ENCODE results near the gene KIF25.
"Not testable (repeated sequence)": the region's sequence is repeated elsewhere in the genome, so short reads cannot be mapped to it uniquely, and the experiment has no call there.

The KIF25 gene

DNA sequence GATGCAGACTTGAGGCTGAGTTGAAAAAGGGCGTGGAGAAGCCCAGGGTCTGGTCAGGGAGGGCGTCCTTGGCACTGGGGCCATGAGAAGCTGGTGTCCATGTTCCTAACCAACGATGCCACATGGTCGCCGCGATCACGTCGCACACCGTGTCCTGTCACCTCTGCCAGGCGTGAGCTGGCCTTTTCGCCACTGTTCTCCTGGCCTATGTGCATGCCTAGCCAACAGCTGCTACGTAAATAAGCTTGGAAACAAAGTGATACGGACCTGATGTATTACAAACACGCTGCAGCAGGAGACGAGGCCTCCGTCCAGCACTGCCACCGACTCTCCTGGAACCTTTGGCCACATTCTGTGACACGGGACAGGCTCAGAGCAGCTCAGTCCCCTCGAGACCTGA lies 22.0 kb upstream of the KIF25 start:
- DNase-seq (ENCODE audit: low read depth) = no peak

DNA sequence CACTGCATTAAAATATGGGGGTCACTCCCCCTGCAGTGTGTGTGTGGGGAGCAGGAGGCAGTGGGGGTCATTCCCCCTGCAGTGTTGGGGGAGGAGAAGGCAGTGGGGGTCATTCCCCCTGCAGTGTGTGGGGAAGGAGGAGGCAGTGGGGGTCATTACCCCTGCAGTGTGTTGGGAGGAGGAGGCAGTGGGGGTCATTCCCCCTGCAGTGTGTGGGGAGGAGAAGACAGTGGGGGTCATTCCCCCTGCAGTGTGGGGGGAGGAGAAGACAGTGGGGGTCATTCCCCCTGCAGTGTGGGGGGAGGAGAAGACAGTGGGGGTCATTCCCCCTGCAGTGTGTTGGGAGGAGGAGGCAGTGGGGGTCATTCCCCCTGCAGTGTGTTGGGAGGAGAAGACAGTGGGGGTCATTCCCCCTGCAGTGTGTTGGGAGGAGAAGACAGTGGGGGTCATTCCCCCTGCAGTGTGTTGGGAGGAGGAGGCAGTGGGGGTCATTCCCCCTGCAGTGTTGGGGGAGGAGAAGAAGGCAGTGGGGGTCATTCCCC lies 21.3 kb upstream of the KIF25 start:
- DNase-seq (ENCODE audit: low read depth) = not testable (repeated sequence)

DNA sequence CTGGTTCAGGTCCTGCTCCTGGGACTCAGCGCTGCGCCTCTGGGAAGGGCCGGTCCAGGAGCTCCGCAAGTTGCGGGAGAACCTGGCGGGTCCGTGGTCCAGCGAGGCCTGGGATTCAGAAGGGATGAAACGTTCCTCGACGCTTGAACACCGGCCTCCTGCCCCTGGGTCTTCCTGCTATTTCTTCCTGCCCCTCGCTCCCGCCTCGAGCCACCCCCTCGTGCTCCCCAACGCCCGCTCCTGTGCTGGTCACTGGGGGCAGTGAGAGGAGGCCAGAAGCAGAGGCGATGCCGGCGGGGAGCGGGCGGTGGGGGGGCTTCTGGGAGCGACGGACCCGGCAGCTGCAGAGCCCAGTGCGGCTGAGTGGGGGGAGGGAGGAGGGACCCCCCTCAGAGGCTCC lies 20.8 kb upstream of the KIF25 start:
- no peak for DNase-seq (ENCODE audit: low read depth)

DNA sequence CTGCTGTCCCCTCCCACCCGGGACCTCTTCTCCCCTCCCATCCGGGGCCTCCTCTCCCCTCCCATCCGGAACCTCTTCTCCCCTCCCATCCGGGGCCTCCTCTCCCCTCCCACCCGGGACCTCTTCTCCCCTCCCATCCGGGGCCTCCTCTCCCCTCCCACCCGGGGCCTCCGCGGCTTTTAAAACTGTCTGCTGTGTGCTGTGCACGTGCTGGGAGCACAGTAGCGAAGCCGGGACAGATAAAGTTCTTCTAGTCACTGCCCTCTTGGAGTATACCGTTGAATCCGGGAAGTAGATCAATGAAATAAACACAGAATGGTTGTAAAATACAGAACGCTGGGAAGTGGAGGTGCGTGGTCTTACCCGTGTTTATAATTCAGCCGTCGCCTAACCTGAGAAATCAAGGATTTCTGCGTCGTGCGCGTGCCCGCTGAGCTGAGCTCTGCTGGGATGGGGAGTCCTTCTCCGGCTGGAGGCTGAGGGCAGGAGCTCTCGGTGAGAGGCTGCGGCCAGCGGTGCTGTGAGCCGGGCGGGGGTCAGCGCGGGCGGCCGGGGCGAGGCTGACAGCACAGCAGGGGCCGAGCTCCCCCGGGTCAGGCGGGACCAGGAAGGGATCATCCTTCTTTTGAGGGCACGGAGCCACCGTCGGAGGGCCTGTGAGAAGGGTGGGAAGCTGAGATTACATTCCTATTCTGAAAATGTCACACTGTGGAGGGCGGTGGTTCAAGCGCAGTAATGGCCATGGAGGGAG lies 19.6 kb upstream of the KIF25 start:
- no peak for DNase-seq (ENCODE audit: low read depth)

DNA sequence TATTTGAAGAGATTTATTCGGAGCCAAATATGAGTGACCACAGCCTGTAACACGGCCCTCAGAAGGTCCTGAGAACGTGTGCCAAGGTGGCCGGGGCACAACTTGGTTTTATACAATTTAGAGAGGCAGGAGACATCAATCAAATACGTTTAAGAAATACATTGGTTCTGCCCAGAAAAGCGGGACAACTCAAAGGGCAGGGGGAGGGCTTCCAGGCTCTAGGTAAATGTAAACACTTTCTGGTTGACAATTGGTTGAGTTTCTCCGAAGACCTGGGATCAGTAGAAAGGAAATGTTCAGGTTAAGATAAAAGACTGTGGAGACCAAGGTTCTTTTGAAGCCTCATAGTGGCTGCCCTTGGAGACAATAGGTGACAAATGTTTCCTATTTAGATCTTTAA lies 18.9 kb upstream of the KIF25 start:
- DNase-seq (ENCODE audit: low read depth) = no peak

DNA sequence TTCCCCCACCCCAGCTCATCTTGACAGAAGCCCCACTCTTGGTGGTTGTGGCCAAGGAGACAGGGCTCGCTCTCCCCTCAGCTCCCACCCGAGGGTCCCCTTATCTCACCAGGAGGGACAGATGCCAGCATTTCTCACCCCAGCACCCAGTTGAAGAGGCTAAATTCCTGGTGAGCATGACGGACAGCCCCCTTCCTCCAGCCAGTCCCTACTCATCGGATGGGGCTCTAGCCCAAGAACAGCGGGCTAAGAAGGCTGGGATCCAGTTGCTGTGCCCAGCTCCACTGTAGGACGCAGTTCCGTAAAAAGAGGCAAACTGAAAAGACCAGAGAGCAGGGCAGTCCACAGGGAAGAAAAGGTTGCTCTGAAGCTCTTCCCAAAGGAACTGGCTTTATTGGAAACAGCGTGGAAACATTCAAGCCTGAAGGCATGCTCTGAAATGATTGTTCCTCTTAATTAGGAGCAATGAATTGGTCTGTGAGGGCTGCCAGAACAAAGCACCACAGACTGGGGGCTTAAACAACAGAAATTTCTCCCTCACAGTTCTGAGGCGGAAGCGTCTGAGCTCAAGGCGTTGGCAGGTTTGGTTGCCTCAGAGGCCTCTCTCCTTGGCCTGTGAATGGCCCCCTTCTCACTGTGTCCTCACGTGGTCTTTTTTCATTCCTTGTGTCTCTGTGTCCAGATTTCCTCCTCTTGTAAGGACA lies 17.9 kb upstream of the KIF25 start:
- DNase-seq (ENCODE audit: low read depth) = no peak

DNA sequence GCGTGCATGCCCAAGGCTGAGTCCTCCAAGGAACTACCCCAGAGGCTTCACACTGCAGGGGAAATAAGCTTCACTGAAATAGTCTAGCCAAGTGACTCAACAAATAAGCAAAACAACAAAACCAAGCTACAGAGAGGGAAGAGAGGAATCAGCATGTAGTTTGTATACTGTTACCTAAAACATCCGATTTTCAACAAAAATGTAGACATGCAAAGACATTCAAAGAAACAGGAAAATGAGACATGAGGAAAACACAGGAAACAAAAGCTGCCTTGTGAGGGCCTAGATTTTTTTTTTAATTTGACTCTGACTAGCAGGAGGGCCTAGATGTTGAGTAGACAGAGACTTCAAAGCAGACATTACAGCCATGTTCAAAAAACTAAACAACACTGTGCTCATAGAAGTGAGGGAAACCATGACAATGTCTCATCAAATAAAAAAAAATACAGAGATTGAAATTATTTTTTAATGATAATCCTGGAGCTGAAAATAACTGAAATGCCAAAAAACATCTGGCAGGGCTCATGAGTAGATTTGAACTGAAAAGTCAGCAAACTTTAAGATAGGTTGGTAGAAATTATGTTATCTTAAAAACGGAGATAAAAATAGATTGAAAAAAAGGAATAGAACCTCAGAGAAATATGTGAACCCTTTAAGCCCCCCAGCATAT lies 16.4 kb upstream of the KIF25 start:
- no peak for DNase-seq (ENCODE audit: low read depth)

DNA sequence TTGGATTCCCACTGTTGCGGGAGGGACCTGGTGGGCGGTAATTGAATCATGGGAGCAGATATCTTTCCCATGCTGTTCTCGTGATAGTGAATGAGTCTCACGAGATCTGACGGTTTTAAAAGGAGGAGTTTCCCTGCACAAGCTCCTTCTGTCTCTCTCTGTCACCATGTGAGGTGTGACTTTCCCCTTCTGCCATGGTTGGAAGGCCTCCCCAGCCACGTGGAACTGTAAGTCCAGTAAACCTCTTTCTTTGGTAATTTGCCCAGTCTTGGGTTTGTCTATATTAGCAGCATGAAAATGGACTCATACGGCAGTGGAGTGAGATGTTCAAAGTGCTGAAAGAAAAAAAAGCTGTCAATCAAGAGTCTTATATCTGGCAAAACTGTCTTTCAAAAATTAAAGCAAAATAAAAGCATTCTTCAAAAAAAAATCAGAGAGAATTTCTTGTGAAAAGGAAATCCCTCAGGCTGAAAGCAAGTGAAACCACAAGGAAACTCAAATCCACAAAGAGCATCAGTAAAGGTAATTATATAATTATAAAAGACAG lies 15.5 kb upstream of the KIF25 start:
- no peak for DNase-seq (ENCODE audit: low read depth)

DNA sequence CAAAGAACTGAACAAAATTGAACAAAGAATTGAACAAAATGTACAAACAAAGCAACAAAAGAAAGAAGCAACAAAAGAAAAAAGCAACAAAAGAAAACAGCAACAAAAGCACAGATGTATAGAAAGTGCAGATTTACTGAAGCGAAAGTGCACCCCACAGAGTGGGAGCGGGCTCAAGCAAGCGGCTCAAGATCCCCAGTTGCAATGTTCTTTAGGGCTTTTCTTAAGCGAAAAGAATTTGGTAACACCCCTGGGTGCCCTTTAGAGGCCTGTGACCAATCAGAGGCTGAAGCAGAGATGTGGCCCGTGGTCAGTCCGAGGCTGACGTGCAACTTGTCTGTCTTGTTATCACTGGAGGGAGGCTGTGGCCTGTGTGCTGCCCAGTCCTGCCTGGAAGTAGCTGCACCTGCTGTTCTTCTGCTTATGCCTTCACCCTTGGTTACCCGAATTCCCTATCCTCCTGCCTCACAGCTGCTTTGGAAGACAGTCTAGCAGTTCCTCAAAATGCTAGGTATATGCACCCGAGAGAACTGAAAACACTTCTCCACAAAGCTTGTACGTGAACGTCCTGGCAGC lies 13.2 kb upstream of the KIF25 start:
- DNase-seq (ENCODE audit: low read depth) = no peak

DNA sequence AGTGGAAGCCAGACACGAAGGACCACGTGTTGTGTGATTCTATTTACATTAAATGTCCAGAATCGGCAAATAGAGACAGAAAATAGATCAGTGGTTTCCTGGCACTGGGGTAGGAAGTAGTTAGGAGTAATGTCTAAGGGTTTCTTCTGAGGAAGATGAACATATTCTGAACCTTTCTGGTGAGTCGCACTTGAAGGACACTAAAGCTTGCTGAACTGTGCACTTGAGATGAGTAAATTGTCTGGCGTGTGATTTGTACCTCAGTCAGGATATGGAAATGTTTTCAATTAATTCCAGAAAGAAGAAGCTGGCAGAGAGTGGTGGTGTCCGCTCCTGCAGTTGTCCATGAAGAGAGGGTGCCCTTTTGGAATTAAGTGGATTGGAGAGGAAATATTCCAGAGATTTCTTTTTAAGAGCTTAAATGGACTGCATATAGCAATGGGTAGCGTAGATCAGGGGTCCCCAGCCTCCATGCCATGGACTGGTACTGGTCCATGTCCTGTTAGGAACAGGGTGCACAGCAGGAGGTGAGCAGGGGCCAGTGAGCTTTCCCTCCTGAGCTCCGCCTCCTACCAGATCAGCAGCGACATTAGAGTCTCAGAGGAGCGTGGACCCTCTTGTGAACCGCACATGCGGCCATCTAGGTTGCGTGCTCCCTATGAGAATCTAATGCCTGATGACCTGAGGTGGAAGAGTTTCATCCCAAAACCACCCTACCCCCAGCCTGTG lies 12.4 kb upstream of the KIF25 start:
- no peak for DNase-seq (ENCODE audit: low read depth)

DNA sequence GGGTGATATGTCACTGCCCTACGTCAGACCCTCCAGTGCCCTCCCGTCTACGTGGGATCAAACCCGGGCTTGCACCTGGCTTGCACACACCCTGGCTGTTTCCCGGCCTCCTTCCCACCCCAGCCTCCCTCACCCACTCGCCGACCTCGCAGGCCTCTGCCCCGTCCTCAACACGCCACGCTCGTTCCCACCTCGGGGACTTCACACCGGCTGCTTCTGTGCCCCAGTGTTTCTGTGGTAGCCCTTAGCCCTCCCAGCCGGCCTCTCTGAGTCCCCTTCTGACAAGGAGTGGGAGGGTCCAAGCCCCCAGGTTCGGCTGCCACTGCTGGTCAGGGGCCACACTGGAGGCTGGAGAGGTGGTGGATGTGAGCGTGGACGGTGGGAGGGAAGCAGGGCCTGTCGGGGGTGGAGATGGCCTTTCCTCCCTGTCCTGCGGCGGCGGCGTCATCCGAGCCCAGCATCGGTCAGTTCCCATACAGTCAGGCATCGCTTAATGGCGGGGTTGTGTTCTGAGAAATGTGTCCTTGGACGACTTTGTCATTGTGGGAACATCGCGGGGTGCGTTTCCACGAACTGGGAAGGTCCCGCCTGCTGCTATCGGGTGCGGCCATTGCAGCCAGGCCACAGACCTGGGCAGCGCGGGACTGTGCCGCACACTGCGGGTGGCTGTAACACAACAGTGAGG lies 11.4 kb upstream of the KIF25 start:
- DNase-seq (ENCODE audit: low read depth) = no peak

DNA sequence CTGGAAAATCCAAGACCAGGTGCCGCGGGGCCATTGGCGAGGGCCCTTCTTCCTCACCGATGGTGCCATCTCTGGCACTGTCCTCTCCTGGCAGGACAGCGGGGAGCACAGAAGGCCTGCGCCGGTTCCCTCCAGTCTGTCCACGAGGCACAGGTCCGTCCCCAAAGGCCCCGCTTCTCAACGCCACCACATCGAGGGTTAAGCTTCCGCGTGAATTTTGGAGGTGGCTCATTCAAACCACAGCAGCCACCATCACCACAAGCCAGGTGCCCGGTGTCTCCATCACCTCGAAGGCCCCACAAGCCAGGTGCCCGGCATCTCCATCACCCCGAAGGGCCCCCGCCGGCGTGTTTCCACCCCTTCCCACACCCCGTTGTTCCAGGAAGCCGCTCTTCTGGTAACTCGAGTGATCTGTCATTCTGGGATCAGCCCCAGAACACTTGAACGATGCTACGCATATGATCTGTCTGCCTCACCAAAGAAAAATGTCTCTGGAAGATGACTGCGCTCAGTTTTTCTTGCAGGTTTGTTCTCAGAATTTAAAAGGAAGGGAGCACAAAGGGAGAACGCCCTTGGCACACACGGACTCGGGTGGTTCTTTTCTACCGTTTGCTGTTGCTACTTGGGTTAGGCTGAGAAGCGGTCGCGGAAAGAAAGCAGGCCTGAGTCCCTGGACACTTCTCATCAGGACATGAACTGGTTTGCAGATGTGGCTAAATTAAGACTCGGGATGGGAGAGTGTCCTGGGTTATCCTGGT lies 9.9 kb upstream of the KIF25 start:
- no peak for DNase-seq (ENCODE audit: low read depth)

DNA sequence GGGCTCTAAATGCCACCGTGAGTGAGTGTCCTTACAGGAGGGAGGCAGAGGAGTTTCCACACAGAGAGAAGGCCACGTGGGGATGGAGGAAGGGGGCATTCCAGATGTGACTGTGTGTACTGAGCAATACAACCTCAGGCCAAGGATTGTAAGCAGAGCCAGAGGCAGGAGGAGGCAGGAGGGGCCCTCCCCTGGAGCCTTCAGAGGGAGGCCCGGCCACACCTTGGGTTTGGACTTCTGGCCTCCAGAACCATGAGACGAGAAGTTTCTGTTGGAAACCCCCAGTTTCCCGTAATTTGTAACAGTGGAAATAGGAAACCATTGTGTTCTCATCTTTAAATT lies 9.3 kb upstream of the KIF25 start:
- no peak for DNase-seq (ENCODE audit: low read depth)

DNA sequence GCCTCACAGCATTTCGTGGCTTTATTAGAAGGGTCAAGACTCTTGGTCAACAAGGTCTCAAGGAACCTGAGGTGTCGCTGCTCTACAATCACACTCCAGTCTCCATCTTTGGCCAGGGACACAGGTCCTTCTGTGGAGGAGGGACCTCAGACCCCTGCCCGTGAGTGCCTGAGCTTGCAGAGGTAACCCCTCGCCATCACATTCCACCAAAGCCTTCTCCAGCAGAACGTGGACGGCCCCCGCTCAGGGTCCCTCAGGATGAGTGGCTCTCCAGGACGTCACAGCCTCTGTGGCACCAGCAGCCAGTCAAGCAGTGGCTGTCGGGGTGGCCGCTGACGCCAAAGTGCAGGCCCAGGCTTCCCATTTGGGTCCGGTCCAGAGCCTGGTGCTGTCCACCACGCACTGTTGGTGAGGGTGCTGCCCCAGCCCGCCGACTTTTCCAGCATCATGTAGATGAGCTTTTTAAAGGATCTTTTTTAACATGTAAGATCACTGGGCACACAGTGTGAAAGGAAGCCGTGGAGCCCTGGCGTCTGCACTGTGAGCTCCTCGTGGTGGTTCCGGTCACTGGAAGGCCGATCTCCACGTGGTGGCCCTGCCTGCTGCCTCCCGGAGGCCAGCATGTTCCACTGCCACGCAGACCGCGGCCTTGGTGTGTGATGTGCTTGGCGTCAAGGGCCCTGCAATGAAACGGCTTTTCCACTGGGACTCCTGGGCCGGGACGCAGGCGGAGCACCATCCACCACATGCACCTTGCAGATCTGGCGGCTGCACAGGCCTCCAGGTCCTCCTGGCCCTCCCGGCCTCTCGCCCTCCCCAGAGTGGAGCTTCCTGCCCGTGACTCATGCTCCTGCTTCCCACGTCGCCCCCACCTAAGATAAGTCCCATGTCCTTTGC lies 8.3 kb upstream of the KIF25 start:
- no peak for DNase-seq (ENCODE audit: low read depth)

DNA sequence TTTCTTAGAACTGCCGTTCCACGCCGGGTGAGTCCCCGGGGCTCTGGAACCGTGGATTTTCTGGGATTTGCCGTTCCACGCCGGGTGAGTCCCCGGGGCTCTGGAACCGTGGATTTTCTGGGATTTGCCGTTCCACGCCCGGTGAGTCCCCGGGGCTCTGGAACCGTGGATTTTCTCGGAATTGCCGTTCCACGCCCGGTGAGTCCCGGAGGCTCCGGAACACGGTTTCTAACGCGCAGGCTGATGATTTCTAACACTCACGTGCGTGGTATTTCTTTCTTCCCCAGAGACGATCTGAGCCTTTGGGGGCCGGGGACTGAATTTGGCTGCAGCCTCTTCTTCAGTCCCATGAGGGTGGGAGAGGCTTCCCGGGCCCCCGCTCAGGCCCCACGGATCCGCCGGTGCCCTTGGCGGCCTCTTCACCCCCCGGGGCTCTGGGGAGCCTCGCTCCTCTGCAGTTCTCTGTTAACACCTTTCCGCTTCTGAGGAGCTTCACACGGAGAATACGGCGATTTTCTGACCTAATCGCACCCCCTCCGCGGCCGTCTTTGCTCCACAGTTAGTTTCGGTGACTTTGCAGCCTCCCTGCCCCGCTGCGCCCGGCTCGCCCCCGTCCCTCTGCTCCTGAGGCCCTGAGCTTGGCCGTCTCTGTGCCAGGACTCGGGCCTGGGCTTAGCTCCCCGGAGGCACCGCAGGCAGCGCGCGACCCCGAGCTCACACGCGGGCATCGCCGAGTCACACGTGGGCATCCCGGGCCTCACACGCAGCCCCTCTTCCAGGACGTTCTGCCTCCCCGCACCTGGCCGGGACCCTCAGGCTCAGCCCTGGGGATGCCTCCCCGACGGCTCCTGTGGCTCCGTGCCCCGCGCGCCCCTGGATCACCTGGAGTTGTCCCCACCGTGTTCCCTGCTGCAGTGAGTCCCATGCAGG lies 7.2 kb upstream of the KIF25 start:
- DNase-seq (ENCODE audit: low read depth) = no peak

DNA sequence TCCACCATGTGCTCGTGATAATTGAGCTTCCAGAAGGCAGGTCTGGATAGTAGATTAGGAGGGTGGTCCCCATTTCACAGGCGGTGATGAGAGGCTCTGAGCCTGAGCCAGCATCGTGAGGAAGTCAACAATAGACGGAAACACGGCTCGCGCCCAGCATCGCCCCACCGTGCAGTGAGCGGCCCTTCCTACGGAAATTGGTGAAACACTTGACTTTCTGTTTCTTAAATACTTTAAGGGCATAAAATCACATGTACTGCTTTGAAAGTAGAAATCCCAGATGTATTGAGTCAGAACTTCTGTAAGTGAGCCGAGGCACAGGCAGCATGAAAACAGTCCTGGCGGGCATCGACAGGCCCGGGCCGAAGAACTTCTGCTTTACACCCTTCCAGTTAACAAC lies 4.3 kb upstream of the KIF25 start:
- DNase-seq (ENCODE audit: low read depth) = no peak

DNA sequence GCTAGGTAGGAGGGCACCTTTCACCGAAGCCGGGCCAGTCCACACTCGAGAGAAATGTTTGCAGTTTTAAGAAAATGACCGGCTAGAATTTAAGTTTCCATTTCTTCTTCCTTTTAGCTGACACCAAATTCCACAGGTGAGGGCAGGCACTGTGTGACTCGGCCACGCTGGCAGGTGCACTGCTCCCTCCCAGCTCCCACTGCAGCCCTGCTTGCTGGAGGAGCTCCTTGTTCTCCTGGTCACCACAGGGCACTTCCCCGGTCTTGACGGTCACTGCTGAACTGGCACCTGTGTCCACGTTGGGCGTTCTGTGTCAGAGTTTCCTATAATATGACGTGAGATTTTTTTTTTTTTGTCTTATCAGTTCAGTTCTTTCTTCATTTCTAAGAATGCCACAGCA lies 3.6 kb upstream of the KIF25 start:
- no peak for DNase-seq (ENCODE audit: low read depth)

DNA sequence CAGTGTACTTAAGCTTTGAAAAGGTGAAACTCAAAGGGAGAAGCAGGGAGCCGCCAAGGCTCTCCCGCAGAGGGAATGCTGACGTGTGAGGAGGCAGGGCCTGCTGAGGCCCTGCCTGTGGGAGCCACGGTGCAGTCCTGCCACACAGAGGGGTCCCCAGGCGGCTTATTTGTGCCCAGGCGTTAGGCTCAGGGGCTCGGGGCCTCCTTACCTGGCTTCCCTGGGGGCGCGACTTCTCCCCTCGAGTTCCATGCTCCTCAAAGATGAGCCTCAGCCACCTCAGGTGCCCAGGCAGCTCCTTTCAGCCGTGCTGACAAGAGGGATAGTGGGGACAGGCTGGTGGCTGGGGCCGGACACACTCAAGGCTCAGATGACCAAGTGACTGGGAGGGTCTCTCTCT lies 2.2 kb upstream of the KIF25 start:
- DNase-seq (ENCODE audit: low read depth) = no peak

Measured in ELR (cell line).